GM18868 (cell line): ENCODE measurements around the gene ASAP3.

Source experiments
- ATAC-seq: cut with Tn5 transposase; IDR thresholded peaks from one replicate; pipeline ENCODE4 v1.9.1; 2021; ENCODE audit warnings: mild to moderate bottlenecking, moderate library complexity; ENCODE audit not compliant: unreplicated experiment

ASAP3 gene

GRCh38 chr1:23478896-23479665 is 4.9 kb downstream of the ASAP3 start:
- ATAC-seq = no peak

- no peak for ATAC-seq
Measured at GRCh38 chr1:23477359-23478144, 6.4 kb downstream of the ASAP3 start.

GRCh38 chr1:23475641-23476040 is 8.3 kb downstream of the ASAP3 start:
- ATAC-seq = no peak

- ATAC-seq = no peak
Measured at GRCh38 chr1:23475134-23475628, 8.8 kb downstream of the ASAP3 start.

- ATAC-seq = no peak
Measured at GRCh38 chr1:23473037-23473800, 10.8 kb downstream of the ASAP3 start.

- no peak for ATAC-seq
Measured at GRCh38 chr1:23472351-23473036, 11.5 kb downstream of the ASAP3 start.

- no peak for ATAC-seq
Measured at GRCh38 chr1:23471473-23472075, 12.4 kb downstream of the ASAP3 start.

- no peak for ATAC-seq
Measured at GRCh38 chr1:23470282-23471070, 13.5 kb downstream of the ASAP3 start.

- ATAC-seq = no peak
Measured at GRCh38 chr1:23469372-23469982, 14.5 kb downstream of the ASAP3 start.

- no peak for ATAC-seq
Measured at GRCh38 chr1:23466423-23466989, 17.5 kb downstream of the ASAP3 start.

- ATAC-seq = no peak
Measured at GRCh38 chr1:23463286-23463685, 20.7 kb downstream of the ASAP3 start.

- no peak for ATAC-seq
Measured at GRCh38 chr1:23462766-23463165, 21.2 kb downstream of the ASAP3 start.

GRCh38 chr1:23461050-23461449 is 22.9 kb downstream of the ASAP3 start:
- no peak for ATAC-seq

- no peak for ATAC-seq
Measured at GRCh38 chr1:23460519-23460918, 23.5 kb downstream of the ASAP3 start.

- no peak for ATAC-seq
Measured at GRCh38 chr1:23459338-23459757, 24.6 kb downstream of the ASAP3 start.

GRCh38 chr1:23456226-23456625 is 27.8 kb downstream of the ASAP3 start:
- ATAC-seq = no peak

- no peak for ATAC-seq
Measured at GRCh38 chr1:23453455-23454000, 30.5 kb downstream of the ASAP3 start.

- no peak for ATAC-seq
Measured at GRCh38 chr1:23452011-23452411, 32.0 kb downstream of the ASAP3 start.
